Neutrophil (primary cell): Measurements from ENCODE around the gene ID3.
A peak's percentile ranks its signal among the peaks of the same experiment; 100 is the strongest.

Experiments
- H3K27ac ChIP-seq: fragments of 200-600 bp; sonication (generic); 2 replicates; pipeline ENCODE4 v1.5.1; 2016; ENCODE audit warnings: mild to moderate bottlenecking, moderate library complexity
- H3K27me3 ChIP-seq: fragments of 200-600 bp; sonication (generic); 2 replicates; pipeline ENCODE4 v1.6.0; 2016; ENCODE audit warnings: mild to moderate bottlenecking
- H3K36me3 ChIP-seq: fragments of 200-600 bp; sonication (generic); 2 replicates; pipeline ENCODE4 v1.5.1; 2017
- H3K4me1 ChIP-seq, 2 experiments: fragments of 200-600 bp in 1 of 2; sonication (generic) in 1 of 2; 1 replicate in 1 of 2; 2 replicates in 1 of 2; pipeline versions ENCODE4 v1.5.1 to v1.6.1; 2013 to 2016; ENCODE audit warnings: low read depth in 1 of 2, low read length in 1 of 2, mild to moderate bottlenecking in 1 of 2, moderate library complexity in 1 of 2; ENCODE audit not compliant: control insufficient read depth in 1 of 2, insufficient read depth in 1 of 2
- H3K4me3 ChIP-seq, 2 experiments: fragments of 200-600 bp in 1 of 2; sonication (generic) in 1 of 2; 1 replicate in 1 of 2; 2 replicates in 1 of 2; pipeline ENCODE4 v1.5.1; 2013 to 2016; ENCODE audit warnings: low read depth in 1 of 2, low read length in 1 of 2, mild to moderate bottlenecking in 1 of 2, moderate library complexity in 1 of 2
- H3K9me3 ChIP-seq: fragments of 200-600 bp; sonication (generic); 2 replicates; pipeline ENCODE4 v1.5.1; 2016
- CTCF ChIP-seq: fragments of 200-600 bp; sonication (generic); IDR thresholded peaks from 2 replicates; pipeline ENCODE4 v1.5.1; 2016; ENCODE audit warnings: antibody characterized with exemption

ID3 gene

GRCh38 chr1:23539698-23540266 lies 19.5 kb downstream of the ID3 start:
- Histone ChIP-seq H3K27me3 (peaks cover 5% of the 10 kb centered on the region), H3K4me3 (no peak overlapping the region), H3K4me1 (peaks cover 25 to 29% of the 10 kb centered on the region in 2 experiments), H3K36me3 (no peaks in the 10 kb centered on the region), H3K27ac (peak overlapping the region; percentile 46), H3K9me3 (no peaks in the 10 kb centered on the region)
- TF ChIP-seq CTCF = peak; percentile 95

DNA sequence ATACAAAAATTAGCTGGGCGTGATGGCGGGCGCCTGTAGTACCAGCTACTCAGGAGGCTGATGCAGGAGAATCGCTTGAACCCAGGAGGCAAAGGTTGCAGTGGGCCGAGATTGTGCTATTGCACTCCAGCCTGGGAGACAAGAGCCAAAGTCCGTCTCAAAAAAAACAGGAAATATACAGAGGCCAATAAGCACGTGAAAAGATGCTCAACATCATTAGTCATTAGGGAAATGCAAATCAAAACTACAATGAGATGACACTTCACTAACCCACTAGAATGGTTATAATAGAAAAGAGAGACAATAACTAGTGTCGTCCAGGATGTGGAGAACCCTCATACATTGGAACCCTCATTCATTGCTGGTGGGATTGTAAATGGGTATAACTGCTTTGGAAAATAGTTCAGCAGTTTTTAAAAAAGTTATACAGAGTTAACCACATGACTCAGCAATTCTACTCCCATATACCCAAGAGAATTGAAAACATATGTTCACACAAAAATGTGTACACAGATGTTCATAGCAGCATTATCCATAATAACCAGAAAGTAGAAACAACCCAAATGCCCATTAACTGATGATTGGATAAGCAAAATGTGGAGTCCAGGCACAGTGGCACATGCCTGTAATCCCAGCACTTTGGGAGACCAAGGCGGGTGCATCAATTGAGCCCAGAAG lies 21.9 kb downstream of the ID3 start:
- no peaks in the 10 kb centered on the region for H3K9me3 ChIP-seq
- peaks cover 5% of the 10 kb centered on the region for H3K27me3 ChIP-seq
- H3K4me1 ChIP-seq = peaks cover 47 to 52% of the 10 kb centered on the region in 2 experiments
- no peaks in the 10 kb centered on the region for H3K36me3 ChIP-seq
- no peak overlapping the region for H3K4me3 ChIP-seq
- TF ChIP-seq CTCF = no peak
- H3K27ac ChIP-seq = no peak overlapping the region

DNA sequence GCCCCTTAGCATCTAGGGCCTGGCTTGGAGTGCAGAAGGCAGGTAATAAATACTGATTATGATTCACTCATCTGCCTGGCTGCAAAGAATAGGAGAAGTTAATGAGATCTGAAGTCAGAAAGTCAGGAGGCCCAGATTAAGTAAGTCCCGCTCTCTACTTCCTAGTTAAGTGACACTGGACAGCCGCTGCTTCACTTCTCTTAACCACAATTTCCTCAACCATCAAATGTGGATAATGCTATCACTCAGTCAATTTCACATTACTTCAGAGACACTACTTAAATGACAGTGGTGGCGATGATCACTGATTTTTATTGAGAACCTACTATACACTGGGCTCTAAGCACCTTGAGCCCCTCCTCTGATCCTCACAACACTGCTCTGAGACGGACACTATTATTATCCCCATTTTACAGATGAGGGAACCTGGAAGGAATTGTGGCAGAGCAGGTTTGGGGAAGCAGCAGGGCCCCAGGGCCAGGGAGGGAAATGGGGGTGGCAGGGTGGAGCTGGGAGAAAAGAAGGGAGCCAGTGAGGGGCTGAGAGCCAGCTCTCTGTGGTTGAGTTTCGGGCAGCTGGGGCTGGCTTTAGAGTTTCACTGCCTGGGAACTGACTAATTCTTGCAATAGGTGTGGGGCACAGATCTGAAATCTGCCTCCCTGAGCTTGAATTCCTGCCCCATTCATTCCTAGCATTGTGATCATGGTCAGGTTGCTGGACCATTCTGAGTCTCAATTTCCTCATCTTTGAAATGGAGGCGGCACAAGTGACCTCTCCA lies 25.9 kb downstream of the ID3 start:
- Histone ChIP-seq H3K9me3 (no peaks in the 10 kb centered on the region), H3K27ac (peak overlapping the region; percentile 92), H3K4me1 (peaks cover 75 to 82% of the 10 kb centered on the region in 2 experiments), H3K4me3 (peak overlapping the region; percentile 24 to 43), H3K36me3 (no peaks in the 10 kb centered on the region), H3K27me3 (no peaks in the 10 kb centered on the region)
- TF ChIP-seq CTCF = no peak

GRCh38 chr1:23531562-23532094 lies 27.7 kb downstream of the ID3 start:
- peak overlapping the region; percentile 83 to 89 for H3K4me3 ChIP-seq
- H3K27me3 ChIP-seq = no peaks in the 10 kb centered on the region
- H3K9me3 ChIP-seq = no peaks in the 10 kb centered on the region
- peak overlapping the region; percentile 92 for H3K27ac ChIP-seq
- H3K4me1 ChIP-seq = peaks cover 93 to 96% of the 10 kb centered on the region in 2 experiments
- H3K36me3 ChIP-seq = no peaks in the 10 kb centered on the region
- TF ChIP-seq CTCF = no peak

DNA sequence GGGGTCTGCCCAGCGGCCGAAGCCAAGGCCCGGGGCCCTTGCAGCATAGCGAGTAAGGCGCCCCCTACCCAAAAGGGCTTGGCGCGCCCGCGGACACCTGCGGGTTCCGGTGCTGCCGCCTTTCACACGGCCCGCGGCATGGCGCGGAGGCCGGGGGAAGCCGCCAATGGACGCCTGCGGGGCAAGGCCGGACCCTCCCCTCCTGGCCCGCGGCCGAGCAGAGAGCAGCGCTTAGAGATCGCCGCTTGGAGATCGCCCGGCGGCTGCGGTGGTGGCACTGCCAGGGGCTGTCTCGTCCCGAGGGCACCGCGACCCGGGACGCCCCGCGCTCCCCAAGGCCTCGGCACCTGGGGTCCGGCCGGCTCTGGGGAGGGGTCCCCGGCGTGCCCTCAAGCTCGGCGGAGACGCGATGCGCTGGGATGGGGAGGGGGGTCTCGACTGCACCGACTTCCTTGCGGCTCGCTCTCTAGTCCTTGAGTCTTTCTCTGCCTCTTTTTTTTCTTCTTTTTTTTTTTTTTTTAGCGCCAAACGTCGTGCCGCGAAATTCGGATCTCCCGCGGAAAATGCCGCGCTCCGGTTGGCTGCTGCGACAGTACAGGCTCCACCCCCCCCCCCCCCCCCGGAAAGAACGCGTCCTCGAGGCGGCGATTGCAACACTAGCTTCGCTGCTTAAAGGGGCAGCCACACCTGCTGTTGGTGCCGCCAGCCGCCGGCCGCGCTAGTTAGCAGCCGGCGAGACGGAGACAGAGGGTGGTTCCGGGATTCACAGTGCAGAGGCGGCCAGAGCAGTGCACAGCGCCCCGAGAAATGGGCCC lies 28.3 kb downstream of the ID3 start, which contains the start of gene E2F2:
Gene E2F2 (minus strand): TSS at position 487 of the 815 bp plus-strand sequence. CDS start 440 bp downstream, at position 47.
- peak within 1 kb of the TSS; percentile 83 to 89 for H3K4me3 ChIP-seq
- no peaks in the 10 kb centered on the region for H3K27me3 ChIP-seq
- peak within 1 kb of the TSS; percentile 92 for H3K27ac ChIP-seq
- H3K9me3 ChIP-seq = no peaks in the 10 kb centered on the region
- peaks cover 96 to 97% of the 10 kb centered on the region in 2 experiments for H3K4me1 ChIP-seq
- TF ChIP-seq CTCF = no peak
- no peaks in the 10 kb centered on the region for H3K36me3 ChIP-seq
